GM21515 (cell line): ENCODE results near the gene UGT1A8.

Source experiments
- ATAC-seq: cut with Tn5 transposase; IDR thresholded peaks from one replicate; pipeline ENCODE4 v1.9.1; 2021; ENCODE audit not compliant: unreplicated experiment

UGT1A8 gene

DNA sequence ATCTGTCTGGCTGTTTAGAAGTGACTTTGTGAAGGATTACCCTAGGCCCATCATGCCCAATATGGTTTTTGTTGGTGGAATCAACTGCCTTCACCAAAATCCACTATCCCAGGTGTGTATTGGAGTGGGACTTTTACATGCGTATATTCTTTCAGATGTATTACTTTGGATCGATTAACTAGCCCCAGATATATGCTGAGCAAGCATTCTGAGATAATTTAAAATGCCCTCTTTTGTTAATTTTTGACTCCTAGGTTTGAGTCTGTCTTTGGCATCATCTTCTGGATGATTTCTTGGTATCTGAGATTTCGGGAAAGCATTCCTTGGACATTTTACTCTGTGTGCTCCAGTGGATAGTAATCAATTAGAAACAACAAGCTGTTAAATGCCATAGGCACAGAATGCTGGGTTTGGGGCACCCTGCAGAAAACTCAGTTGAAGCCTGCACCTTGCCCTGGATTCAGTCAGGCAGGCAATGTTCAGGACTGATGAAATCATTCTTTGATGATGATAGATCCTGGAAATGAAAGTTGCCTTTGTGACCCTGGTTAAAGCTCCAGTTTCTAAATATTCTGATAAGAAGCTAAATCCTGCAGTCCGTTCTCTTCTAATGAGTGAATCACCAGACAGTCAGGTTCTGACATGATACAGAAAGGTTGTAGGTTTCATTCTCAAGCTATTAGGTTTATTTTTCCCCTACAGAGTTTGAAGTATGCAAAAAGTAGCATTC lies 143.8 kb downstream of the UGT1A8 start:
- no peak for ATAC-seq

DNA sequence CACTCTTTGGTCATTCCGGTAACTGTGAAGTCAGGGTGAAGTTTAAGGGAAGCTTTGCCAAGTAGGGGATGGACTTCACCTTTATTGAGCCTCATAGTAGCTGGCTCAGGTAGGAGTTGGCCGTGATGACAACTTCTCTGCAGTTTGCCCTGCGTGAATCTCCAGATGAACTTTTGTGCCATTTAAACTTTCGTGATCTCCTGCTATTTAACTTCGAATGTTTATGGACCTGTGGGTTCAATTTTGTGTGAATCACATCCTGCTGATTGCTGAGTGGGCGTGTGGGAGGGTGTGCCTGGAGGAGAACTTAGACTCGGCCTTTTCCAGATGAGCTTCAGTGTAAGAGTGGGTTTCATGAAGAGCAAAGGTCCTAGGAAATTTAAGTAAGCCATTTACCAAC lies 146.8 kb downstream of the UGT1A8 start:
- ATAC-seq: no peak

- no peak for ATAC-seq
Measured at GRCh38 chr2:233764761-233765160, 147.3 kb downstream of the UGT1A8 start.

DNA sequence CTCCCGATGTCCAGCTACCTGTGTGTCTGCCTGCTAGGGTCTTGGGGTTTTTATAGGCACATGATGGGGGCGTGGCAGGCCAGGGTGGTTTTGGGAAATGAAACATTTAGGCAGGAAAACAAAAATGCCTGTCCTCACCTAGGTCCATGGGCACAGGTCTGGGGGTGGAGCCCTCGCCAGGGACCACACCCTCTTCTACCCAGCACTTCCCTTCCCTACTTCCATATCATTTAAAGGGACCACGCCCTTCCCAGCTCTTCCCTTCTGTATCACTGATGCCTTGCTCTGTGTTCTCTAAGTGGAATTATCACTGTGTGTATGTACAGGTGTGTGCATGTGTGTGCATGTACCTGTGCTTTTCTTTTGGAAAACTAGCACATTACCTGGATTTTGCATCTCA lies 149.0 kb downstream of the UGT1A8 start:
- ATAC-seq: no peak

GRCh38 chr2:233768076-233768475 lies 150.6 kb downstream of the UGT1A8 start:
- no peak for ATAC-seq

- no peak for ATAC-seq
Measured at GRCh38 chr2:233769260-233769659, 151.8 kb downstream of the UGT1A8 start.

GRCh38 chr2:233772153-233772552 lies 154.7 kb downstream of the UGT1A8 start:
- ATAC-seq: no peak

DNA sequence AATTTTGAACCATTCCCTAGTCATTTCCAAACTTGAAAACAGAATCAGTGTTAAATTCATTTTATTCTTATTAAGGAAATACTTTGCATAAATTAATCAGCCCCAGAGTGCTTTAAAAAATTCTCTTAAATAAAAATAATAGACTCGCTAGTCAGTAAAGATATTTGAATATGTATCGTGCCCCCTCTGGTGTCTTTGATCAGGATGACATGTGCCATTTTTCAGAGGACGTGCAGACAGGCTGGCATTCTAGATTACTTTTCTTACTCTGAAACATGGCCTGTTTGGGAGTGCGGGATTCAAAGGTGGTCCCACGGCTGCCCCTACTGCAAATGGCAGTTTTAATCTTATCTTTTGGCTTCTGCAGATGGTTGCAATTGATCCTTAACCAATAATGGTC lies 155.2 kb downstream of the UGT1A8 start:
- no peak for ATAC-seq

DNA sequence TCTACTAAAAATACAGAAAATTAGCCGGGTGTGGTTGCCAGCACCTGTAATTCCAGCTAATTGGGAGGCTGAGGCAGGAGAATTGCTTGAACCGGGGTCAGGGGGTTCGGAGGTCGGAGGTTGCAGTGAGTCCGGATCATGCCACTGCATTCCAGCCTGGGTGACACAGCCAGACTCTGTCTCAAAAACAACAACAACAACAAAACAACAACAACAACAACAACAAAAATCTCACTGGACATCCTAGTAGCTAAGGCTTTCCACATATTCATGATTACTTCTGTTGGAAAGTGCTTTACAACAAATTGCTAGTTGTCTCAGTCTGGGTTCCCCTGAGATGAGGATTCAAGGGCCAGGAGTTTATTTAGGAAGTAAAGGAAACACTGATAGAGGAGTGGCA lies 156.4 kb downstream of the UGT1A8 start:
- no peak for ATAC-seq

- ATAC-seq: no peak
Measured at GRCh38 chr2:233775414-233775813, 158.0 kb downstream of the UGT1A8 start.

DNA sequence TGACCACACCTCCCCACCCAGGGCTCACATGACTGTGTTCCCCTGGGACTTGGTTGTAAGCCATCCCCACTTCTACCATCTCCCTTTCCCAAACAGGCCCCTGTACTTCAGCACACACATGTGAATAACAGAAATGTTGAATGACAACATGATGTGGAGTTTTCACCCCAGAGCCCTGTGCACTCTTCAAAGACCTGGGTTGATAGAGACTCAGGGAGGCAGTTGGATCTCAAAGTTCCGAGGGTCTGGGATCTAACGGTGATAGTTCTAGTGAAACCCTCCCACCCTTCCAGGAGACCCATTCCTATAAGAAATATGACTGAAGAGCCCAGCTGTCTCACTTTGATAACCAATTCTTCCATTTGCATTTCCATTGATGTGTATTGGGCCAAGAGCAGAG lies 160.6 kb downstream of the UGT1A8 start, which contains the start of gene MROH2A:
Gene MROH2A (plus strand): TSS at position 301 of the 400 bp plus-strand sequence. CDS start 1,029 bp downstream, outside the sequence.
- no peak for ATAC-seq

GRCh38 chr2:233779722-233780121 lies 162.3 kb downstream of the UGT1A8 start:
- ATAC-seq: no peak

- no peak for ATAC-seq
Measured at GRCh38 chr2:233780771-233781170, 163.3 kb downstream of the UGT1A8 start.

DNA sequence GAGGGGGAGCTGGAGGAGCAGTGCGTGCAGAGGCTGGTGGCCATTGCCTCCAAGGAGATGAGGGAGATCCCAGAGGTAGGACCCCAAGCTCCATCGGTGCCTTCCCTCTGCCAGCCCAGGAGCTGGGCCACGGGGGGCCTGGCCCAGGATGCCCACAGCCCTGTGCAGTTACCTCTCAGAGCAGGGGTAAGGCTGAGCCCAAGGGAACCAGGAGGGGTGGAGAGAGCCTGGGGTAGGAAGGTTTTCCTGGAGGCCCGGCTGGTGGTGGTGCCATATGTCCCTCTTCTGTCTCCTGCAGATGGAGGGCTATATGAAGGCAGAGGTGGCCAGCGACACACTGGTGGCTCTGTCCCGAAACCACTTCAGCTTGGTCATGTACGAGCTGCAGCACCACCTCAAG lies 172.1 kb downstream of the UGT1A8 start:
- no peak for ATAC-seq

GRCh38 chr2:233791151-233791882 lies 173.9 kb downstream of the UGT1A8 start:
- no peak for ATAC-seq

DNA sequence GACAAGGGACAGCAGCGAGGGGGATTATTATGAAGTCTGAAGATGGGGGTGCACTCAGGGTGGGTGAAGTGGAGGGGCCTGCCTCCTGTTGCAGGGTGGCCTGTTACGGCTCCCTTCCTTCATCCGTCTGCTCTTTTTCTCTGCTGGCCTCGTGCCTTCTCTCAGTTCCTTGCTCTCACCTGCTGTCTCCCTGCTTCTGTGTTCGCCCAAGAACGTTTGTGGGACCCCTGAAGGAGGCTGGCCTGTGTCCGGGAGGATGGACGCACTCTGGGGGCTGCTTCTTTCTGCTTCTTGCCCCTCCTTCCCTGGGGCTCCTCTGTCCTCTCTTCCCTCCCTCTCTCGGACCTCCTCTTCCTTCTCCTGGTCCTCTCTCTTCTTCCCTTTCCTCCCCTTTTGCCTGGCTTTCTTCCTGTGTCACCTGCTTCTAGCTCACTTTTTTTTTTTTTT lies 174.5 kb downstream of the UGT1A8 start:
- no peak for ATAC-seq

DNA sequence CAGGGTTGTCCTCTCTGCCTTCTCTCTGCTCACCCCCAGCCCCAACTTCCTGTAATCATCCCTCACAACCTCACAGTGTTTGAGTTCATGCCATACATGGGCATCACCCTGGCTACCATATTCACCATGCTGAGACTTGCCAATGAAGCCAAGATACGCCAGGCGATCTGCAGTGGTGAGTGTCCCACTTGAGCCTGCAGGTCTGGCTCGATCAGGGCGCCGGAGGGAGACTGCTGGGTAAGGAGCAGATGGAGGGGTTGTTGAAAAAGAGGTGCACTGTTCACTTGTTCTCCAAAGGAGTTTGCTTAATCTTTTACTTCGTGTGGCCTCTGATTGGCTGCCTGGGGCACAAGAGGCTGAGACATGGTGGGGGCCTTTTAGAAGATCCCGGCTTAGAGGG lies 175.3 kb downstream of the UGT1A8 start:
- no peak for ATAC-seq

DNA sequence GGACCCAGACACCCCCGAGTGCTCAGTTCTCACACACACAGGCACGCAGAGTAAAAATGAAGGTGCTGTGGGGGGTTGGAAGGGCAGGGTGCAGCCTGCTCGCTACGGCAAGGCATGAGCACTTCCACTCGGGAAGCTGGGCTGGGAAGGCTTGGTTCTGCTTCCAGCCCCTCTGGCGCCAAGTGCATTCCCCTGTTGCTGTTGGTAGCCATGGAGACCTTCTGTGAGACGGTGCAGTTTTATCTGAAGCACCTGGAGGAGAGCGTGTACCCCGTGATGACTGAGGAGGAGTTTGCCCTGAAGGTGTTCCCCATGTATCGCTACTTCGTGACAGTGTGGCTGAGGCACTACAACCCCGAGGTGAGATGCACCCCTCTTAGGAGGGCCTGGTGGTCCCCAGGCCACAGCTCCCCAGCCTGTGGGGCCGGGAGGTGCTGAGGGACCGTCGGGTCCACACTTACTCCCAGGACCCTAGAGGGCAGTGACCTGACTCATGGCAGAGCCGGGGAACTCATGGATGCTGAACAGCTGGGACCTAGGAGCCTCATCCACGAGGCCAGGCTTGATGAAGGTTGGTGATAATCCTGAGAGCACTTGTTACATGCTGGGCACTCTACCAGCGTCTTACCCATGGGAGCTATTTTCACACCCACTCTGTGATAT lies 176.2 kb downstream of the UGT1A8 start:
- ATAC-seq: no peak

GRCh38 chr2:233794128-233794658 lies 176.8 kb downstream of the UGT1A8 start:
- ATAC-seq: no peak

- ATAC-seq: no peak
Measured at GRCh38 chr2:233795735-233796171, 178.3 kb downstream of the UGT1A8 start.

GRCh38 chr2:233796254-233796653 lies 178.8 kb downstream of the UGT1A8 start:
- ATAC-seq: no peak
